GM19193 (cell line): ENCODE measurements around the gene OR56B1.

ENCODE experiments used
- POLR2A ChIP-seq: IDR thresholded peaks from 4 replicates; pipeline ENCODE4 v1.6.1; 2011; ENCODE audit not compliant: insufficient read depth, insufficient read length; ENCODE audit errors: extremely low read depth

The OR56B1 gene

DNA sequence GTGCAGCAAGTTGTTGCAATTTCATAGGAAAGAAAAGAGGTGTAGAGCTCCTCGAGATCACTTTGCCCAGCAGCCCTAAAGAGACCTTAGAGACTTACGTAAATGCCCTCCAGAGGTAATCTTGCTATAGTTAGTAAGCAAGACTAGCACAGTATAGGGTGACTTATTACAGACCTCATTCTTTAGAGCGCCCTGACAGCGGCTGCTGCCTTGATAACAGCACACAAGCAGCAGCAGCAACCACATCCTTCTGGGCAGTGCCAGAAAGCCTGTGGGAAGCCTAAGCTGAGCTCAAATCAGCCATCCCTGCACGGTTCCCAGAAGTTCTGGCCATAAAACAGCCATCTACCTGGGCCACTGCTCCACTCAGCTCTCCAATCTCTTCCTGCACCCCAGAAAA, 22.6 kb upstream of the OR56B1 start:
- TF ChIP-seq POLR2A, result no peak

DNA sequence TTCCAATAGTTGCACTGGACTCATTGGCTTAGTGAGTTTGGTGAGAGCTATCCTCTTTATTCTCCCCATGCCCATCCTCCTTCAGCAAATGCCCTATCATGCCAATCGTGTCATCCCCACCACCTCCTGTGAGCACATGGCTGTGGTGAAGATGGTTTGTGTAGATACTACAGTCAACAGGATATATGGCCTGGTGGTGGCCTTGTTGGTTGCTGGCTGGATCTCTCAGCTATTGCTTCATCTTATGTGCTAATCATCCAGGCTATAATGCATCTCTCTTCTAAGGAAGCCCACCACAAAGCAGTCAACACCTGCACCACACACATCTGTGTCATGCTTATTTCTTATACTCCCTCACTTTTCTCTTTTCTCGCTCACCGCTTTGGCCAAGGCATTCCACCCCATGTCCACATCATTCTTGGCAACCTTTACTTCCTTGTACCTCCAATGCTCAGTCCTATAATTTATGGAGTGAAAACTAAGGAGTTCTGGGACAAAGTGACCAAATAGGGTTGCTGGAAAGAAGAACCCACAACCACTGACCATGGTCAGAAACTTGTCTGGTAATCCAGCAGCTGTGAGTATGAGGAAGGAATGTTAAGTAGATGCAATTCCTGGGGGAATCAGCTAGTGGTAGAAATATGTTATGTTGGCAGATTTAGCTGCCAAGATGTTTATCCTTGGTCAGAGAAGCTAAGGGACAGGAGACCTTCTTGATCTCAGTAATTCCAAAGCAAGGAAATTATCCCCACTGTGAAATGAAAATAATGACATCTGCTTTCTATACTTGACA, 16.3 kb upstream of the OR56B1 start:
- no peak for TF ChIP-seq POLR2A

DNA sequence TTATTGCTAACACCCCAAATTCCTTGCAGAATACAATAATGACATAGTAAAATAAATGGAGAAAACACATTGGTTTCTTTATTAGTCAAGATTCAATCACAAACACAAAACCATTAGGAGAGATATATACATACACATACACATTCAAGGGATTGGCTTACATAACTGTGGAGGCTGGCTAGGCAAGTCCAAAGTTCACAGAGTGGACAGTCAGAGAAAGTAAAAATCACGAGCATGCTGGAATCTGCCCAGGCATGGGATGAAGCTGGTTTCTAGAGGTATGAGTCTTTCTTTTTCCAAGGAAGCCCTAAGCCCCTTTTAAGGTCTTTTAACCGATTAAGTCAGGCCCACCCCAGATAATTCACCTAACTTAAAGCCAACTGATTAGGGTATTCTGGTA, 13.6 kb upstream of the OR56B1 start:
- no peak for TF ChIP-seq POLR2A

DNA sequence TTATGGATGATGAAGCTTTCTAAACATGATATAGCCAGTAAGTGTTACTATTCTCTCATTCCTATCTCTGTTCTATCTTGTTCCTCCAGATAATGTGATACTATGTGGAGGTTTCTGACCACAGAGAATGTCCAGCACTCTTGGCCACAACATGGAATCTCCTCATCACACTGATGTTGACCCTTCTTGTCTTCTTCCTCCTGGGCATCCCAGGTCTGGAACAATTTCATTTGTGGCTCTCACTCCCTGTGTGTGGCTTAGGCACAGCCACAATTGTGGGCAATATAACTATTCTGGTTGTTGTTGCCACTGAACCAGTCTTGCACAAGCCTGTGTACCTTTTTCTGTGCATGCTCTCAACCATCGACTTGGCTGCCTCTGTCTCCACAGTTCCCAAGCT, 9.9 kb upstream of the OR56B1 start:
- TF ChIP-seq POLR2A, result no peak

DNA sequence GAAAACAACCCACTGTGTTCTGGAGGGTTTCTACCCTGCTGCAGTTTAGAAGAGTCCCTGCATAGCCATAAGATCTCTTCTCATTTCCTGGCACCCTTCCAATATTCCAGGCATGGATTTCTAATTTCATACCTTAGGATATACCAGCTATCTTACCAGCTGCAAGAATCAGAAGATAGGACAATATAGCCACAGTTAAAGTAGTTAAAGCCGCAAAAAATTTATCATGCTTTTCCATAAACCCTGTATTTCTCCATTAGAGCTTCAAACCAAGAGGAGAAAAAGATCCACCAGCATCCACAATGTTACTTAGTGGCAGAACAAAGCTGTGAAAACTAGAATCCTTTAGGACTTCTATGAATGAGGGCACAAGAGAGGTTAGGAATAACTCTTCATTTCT, 8.6 kb upstream of the OR56B1 start:
- no peak for TF ChIP-seq POLR2A

DNA sequence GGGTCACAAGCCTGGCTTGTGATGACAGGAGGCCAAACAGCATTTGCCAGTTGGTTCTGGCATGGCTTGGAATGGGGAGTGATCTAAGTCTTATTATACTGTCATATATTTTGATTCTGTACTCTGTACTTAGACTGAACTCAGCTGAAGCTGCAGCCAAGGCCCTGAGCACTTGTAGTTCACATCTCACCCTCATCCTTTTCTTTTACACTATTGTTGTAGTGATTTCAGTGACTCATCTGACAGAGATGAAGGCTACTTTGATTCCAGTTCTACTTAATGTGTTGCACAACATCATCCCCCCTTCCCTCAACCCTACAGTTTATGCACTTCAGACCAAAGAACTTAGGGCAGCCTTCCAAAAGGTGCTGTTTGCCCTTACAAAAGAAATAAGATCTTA, 843 bp downstream of the OR56B1 start:
- TF ChIP-seq POLR2A, result no peak

DNA sequence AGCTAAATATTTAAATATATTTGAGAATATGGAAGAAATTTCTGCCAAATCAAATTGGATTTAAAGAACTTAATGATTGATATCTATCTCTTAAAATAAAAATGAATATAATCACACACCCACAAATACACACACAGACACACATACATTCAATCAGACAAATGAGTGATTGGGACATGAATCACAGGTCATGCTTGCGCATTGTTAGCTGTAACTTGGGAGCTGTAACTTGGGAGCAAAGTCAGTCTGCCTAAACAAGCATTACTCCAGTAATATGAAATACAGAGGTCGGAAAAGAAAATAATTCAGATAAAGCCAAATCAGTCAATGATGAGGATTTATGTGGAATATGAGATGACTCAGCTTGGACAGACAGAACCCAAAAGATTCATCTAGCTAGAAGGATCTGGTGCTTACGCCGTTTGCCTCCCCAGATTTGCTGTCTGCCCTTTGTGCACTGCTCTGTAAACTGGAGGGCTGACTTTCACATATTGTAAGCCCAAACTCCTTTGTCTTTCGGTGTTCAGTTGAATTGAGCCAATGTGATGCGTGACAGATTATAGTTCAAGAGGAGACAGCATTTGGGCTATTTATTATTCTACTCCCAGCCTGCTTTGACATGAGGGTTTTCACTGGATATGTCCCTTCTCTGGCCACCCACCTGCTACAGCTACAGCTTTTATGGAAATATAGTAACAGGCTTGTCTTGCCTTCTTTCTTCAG, 1.6 kb downstream of the OR56B1 start:
- TF ChIP-seq POLR2A, result no peak

DNA sequence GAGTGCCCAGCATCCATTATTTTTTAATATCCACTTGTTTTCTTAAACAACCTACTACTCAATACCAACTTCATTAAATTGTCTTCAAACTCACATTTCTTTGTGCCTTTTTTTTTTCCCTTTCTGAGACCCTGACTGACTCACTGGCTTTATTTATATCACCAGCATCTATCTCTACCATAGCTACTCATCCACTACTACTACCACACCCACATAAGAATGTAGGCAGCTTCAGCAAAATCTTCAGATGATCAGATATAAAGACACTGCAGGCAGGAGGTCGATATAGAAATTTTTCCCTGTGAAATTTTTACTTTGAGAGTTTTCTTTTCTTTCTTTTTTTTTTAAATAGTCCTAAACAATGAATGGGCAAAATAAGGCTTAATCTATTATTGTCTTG, 2.2 kb downstream of the OR56B1 start:
- TF ChIP-seq POLR2A, result no peak

DNA sequence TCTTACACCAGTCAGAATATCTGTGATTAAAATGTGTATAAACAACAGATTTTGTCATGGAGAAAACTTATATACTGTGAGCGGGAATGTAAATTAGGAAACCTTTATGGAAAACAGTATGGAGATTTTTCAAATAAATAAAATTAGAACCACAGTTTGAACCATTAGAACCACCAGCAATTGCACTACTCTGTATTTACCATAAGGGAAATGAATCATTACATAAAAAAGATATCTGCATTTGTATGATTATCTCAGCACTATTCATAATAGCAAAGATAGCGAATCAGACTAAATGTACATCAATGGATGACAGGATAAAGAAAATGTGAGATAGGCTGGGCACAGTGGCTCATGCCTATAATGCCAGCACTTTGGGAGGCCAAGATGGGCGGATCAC, 10.4 kb downstream of the OR56B1 start:
- TF ChIP-seq POLR2A, result no peak

DNA sequence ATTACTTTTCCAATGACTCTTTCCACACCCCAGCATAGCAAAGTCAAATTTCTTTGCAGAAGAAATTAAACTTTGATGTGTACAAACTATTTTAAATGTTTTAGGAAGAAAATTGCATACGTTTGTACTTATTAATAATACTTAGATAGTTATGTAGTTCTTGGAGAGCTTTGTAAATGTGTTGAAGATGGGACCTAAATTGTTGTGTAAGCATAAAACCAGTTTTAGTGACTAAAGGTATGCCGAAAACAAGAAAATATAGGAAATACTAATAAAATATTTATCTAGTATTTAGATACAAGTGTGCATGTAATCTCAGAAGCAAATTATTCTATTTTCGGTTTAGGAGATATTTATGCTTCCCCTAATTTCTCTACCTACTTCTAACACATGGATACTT, 13.6 kb downstream of the OR56B1 start:
- no peak for TF ChIP-seq POLR2A

DNA sequence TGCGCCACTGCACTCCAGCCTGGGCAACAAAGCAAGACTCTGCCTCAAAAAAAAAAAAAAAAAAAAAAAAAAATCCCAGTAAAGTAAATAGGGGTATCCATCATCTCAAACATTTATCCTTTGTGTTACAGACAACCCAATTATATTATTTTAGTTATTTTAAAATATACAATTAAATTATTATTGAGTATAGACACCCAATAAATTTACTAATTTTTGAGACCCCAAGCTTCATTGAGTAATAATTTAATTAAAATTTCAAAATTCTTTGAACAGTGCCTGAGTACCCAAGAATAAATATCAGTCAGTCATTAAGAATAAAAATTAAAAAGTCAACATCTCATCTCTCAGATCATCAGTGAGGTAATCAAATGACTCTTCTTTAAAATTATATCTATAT, 17.7 kb downstream of the OR56B1 start, which contains the start of gene OR52N4:
TSS of gene OR52N4 (plus strand) at position 301 of the 400 bp plus-strand sequence. CDS start 498 bp downstream, outside the sequence.
- TF ChIP-seq POLR2A, result no peak

DNA sequence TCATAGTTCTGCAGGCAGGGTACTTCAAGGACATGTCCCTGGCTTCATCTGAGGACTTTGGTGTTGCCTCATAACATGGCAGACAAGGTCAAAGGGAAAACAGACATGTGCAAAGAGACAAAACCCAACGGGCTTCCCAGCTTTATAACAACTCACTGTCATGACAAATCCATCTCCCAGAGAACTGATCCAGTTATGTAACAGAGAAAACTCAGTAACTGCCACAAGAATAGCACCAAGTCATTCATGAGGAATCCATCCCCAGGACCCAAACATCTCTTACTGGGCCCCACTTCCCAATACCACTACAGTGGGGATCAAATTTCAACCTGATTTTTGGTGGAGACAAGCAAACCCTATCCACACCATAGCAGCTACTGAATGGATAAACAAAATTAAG, 30.8 kb downstream of the OR56B1 start:
- TF ChIP-seq POLR2A, result no peak

DNA sequence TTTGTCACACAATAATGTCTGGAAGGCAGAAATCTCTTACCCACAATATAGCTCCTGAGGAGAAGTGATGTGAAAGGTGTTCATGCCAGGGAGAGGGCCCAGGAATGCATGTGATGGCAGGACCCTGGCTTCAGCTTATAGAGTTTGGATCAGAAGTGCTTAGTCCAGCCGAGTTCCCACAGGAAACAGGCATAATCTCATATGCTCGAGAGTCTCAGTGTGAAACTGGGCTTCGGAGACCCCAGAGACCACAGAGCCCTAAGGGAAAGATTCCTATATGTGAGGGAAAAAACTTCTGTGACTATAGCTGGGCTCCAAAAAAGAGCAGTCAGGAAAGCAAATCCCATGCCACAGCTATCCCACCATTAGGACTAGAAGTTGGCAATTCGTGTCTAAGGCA, 47.0 kb downstream of the OR56B1 start, which contains the start of gene OR52N5:
TSS of gene OR52N5 (minus strand) at position 101 of the 400 bp plus-strand sequence. CDS start 4,721 bp downstream, outside the sequence.
- no peak for TF ChIP-seq POLR2A
